Ascending aorta (tissue), 2 donors: ENCODE results near the gene AOPEP. TPM values are rescaled to one million over a fixed set of nuclear protein-coding genes. Genes with fewer than 3 reads are reported as not detected.

Experiments used
- DNase-seq, 2 donors: peaks; one replicate each; pipeline ENCODE4 v3.0.0-alpha.2; 2019; ENCODE audit warnings: low spot score in 2 of 2
- H3K27ac ChIP-seq, 2 donors: fragments of 200-600 bp; sonication (generic); one replicate each; pipeline ENCODE4 v1.5.1; 2016 to 2017; ENCODE audit warnings: mild to moderate bottlenecking in 1 of 2
- H3K27me3 ChIP-seq: fragments of 200-600 bp; sonication (generic); one replicate; pipeline ENCODE4 v1.5.1; 2017
- H3K36me3 ChIP-seq, 2 donors: fragments of 200-600 bp; sonication (generic); one replicate each; pipeline ENCODE4 v1.5.1; 2016
- H3K4me1 ChIP-seq, 2 donors: fragments of 200-600 bp; sonication (generic); one replicate each; pipeline ENCODE4 v1.5.1; 2016 to 2017; ENCODE audit warnings: mild to moderate bottlenecking in 1 of 2
- H3K4me3 ChIP-seq, 2 donors: fragments of 200-600 bp; sonication (generic); one replicate each; pipeline ENCODE4 v1.5.1; 2016 to 2017; ENCODE audit warnings: mild to moderate bottlenecking in 1 of 2
- H3K9me3 ChIP-seq, 2 donors: fragments of 200-600 bp; sonication (generic); one replicate each; pipeline ENCODE4 v1.5.1; 2016
- intact Hi-C: fragments of 100-400 bp; cut with DNase I; formaldehyde crosslinking; loops from one replicate; pipeline ENCODE4 v1.15.1; 2023
- total RNA-seq: library from RNA; depleted of rRNA; stranded (reverse); fragments of >200 nt; gene quantifications from one replicate; pipeline ENCODE4 v1.1.0, GENCODE V29; 2016
- TF ChIP-seq, protein P1 (sequence below), 3 experiments: fragments of 200-600 bp in 2 of 3; fragments of 450-650 bp in 1 of 3; sonication (generic) in 2 of 3; IDR thresholded peaks; one replicate each; pipeline ENCODE4 v1.5.1; 2016 to 2019; ENCODE audit warnings: antibody characterized with exemption in 3 of 3, mild to moderate bottlenecking in 1 of 3, moderate library complexity in 1 of 3

Gene AOPEP
- total RNA-seq, 1 donor from 2014 or later: 333 TPM

DNA sequence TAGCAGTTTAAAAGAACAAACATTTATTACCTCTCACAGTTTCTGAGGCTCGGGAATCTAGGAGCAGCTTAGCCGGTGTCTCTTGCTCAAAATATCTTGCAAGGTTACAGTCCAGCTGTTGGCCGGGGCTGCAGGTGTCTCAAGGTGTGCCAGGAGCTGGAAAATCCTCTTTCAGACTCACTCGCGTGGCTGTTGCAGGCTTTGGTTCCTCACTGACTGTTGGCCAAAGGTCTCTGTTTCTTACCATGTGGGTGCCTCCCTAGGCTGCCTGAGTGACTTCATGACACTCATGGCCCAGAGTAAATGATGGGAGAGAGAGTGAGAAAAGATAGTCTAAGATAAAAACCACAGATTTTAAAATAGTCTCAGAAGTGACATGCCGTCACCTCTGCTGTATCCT lies 43.8 kb downstream of the AOPEP start:
- TF ChIP-seq, protein P1, sequence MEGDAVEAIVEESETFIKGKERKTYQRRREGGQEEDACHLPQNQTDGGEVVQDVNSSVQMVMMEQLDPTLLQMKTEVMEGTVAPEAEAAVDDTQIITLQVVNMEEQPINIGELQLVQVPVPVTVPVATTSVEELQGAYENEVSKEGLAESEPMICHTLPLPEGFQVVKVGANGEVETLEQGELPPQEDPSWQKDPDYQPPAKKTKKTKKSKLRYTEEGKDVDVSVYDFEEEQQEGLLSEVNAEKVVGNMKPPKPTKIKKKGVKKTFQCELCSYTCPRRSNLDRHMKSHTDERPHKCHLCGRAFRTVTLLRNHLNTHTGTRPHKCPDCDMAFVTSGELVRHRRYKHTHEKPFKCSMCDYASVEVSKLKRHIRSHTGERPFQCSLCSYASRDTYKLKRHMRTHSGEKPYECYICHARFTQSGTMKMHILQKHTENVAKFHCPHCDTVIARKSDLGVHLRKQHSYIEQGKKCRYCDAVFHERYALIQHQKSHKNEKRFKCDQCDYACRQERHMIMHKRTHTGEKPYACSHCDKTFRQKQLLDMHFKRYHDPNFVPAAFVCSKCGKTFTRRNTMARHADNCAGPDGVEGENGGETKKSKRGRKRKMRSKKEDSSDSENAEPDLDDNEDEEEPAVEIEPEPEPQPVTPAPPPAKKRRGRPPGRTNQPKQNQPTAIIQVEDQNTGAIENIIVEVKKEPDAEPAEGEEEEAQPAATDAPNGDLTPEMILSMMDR (IDR thresholded peaks at IDR 0.05): no peak
- Histone ChIP-seq H3K27ac (no peak overlapping the region), H3K36me3 (no peaks in the 10 kb centered on the region), H3K4me1 (peaks cover 3 to 11% of the 10 kb centered on the region in 2 donors), H3K9me3 (no peaks in the 10 kb centered on the region), H3K27me3 (no peaks in the 10 kb centered on the region), H3K4me3 (no peak overlapping the region)
- intact Hi-C loops: loop anchor here (5.0 kb wide), 2 partner anchors 43 to 88 kb away; partner anchors contain the start of gene AOPEP
- no peak for DNase-seq

DNA sequence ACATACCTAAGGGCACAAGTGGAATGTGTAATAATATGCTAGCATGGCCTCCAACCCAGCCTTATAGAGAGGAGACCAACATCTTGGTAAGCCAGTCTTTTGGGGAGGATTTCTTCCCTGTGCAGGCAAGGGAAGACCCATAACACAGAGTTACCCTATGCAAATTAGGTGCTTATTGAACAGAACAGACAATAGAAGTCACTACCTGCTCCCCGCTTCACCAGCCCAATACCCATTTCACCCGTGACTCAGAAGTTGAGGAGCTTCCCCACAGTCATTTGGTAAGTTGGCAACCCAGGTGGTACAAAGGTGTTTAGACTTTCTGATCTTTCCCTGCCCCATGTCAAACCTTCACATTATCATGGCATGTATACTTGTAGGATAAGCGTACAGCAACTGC lies 44.6 kb downstream of the AOPEP start:
- H3K36me3 ChIP-seq: no peaks in the 10 kb centered on the region
- no peaks in the 10 kb centered on the region for H3K27me3 ChIP-seq
- no peak overlapping the region for H3K27ac ChIP-seq
- H3K9me3 ChIP-seq: no peaks in the 10 kb centered on the region
- peaks cover 3 to 11% of the 10 kb centered on the region in 2 donors for H3K4me1 ChIP-seq
- intact Hi-C loops: loop anchor here (5.0 kb wide), 2 partner anchors 44 to 89 kb away; partner anchors contain the start of gene AOPEP
- no peak overlapping the region for H3K4me3 ChIP-seq
- TF ChIP-seq, protein P1 (IDR thresholded peaks at IDR 0.05): no peak
- DNase-seq: no peak

DNA sequence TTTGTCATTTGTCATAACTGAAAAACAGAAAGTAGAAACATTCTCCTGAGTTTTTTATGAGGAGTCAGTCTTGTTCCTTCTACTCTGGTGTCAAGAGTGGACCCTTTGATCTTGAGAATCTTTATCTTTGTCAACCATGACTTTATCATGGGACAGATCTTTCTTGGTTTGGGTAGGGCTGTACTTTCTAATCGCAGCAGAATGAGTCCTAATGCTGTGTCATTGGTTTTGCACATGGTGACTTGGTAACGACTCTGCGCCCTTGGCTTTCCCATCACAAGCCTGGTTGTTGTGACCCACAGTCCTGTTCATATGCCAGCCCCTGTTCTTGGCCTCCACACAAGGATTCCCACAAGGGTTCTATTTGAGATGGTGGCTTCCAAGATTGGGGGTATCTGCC lies 45.6 kb downstream of the AOPEP start:
- Histone ChIP-seq H3K27ac (peak overlapping the region; percentile 74 to 79), H3K4me1 (peaks cover 3 to 11% of the 10 kb centered on the region in 2 donors), H3K27me3 (no peaks in the 10 kb centered on the region), H3K36me3 (no peaks in the 10 kb centered on the region), H3K4me3 (no peak overlapping the region), H3K9me3 (no peaks in the 10 kb centered on the region)
- DNase-seq: no peak
- TF ChIP-seq, protein P1 (IDR thresholded peaks at IDR 0.05): no peak
- intact Hi-C loops: loop anchor here (2.0 to 5.0 kb wide), 3 partner anchors 31 to 90 kb away; partner anchors contain the start of gene AOPEP

GRCh38 chr9:94772639-94773303 lies 46.3 kb downstream of the AOPEP start:
- peak overlapping the region; percentile 74 to 79 for H3K27ac ChIP-seq

DNA sequence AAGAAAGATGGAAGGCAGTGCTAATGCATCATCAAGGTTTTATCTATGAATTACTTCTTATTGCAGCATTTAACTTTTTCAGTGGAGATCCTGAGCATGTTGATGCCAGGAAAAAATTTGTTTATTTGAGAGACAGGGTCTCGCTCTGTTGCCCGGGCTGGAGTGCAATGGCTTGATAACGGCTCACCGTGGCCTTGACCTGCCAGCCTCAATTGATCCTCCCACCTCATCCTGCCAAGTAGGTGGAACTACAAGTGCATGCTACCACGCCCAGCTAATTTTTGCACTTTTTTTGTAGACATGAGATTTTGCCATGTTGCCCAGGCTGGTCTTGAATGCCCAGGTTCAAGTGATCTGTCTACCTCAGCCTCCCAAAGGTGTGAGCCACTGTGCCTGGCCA lies 47.2 kb downstream of the AOPEP start:
- intact Hi-C loops: loop anchor here (2.0 to 5.0 kb wide), 3 partner anchors 33 to 91 kb away; partner anchors contain the start of gene AOPEP
- Histone ChIP-seq H3K36me3 (no peaks in the 10 kb centered on the region), H3K9me3 (no peaks in the 10 kb centered on the region), H3K4me1 (peaks cover 3 to 11% of the 10 kb centered on the region in 2 donors), H3K27me3 (no peaks in the 10 kb centered on the region), H3K27ac (peak overlapping the region; percentile 74 to 79), H3K4me3 (no peak overlapping the region)
- no peak for DNase-seq
- TF ChIP-seq, protein P1 (IDR thresholded peaks at IDR 0.05): no peak

More at GRCh38 chr9:94772639-94773303, 46.3 kb downstream of the AOPEP start:
- TF ChIP-seq, protein P1 (IDR thresholded peaks at IDR 0.05): no peak
- DNase-seq: no peak
- no peaks in the 10 kb centered on the region for H3K36me3 ChIP-seq
- H3K4me3 ChIP-seq: no peak overlapping the region
- no peaks in the 10 kb centered on the region for H3K9me3 ChIP-seq
- intact Hi-C loops: loop anchor here (2.0 to 5.0 kb wide), 3 partner anchors 32 to 90 kb away; partner anchors contain the start of gene AOPEP
- peaks cover 3 to 11% of the 10 kb centered on the region in 2 donors for H3K4me1 ChIP-seq
- H3K27me3 ChIP-seq: no peaks in the 10 kb centered on the region
